HepG2 (cell line): ENCODE data around the gene PTPN18. TPM values are rescaled to one million over a fixed set of nuclear protein-coding genes. Genes with fewer than 3 reads are reported as not detected.

Source experiments
- BCL6 ChIP-seq: IDR thresholded peaks from 2 replicates; pipeline ENCODE4 v1.6.1; 2016; ENCODE audit warnings: missing genetic modification reagents, missing compliant biosample characterization
- HES4 ChIP-seq: sonication (generic); formaldehyde crosslinking; IDR thresholded peaks from 2 replicates; pipeline ENCODE4 v1.9.0; 2021; ENCODE audit warnings: mild to moderate bottlenecking, missing genetic modification reagents, borderline replicate concordance
- KDM1A ChIP-seq: IDR thresholded peaks from 2 replicates; pipeline ENCODE4 v1.6.1; 2016; ENCODE audit warnings: missing compliant biosample characterization
- KIAA2018 ChIP-seq: sonication (generic); formaldehyde crosslinking; IDR thresholded peaks from 2 replicates; pipeline ENCODE4 v1.5.0; 2020; ENCODE audit warnings: mild to moderate bottlenecking, missing genetic modification reagents, borderline replicate concordance
- MLLT10 ChIP-seq: sonication (generic); formaldehyde crosslinking; IDR thresholded peaks from 2 replicates; pipeline ENCODE4 v1.4.0; 2020; ENCODE audit warnings: missing genetic modification reagents
- NFKBIZ ChIP-seq: IDR thresholded peaks from 2 replicates; pipeline ENCODE4 v1.6.1; 2018; ENCODE audit warnings: missing genetic modification reagents, missing compliant biosample characterization
- THAP11 ChIP-seq: IDR thresholded peaks from 2 replicates; pipeline ENCODE4 v1.6.1; 2016; ENCODE audit warnings: missing biosample characterization, missing genetic modification reagents
- ZNF205 ChIP-seq: IDR thresholded peaks from 2 replicates; pipeline ENCODE4 v1.6.1; 2018; ENCODE audit warnings: missing biosample characterization, missing genetic modification reagents
- polyA plus RNA-seq, 8 experiments: library from polyadenylated mRNA; depleted of rRNA in 3 of 8; stranded (reverse) in 7 of 8; unstranded in 1 of 8; fragments of >200 nt; fragmentation: Illumina TruSeq in 4 of 8; extraction: Trizol in 4 of 8; gene quantifications; 2 replicates each; pipeline versions ENCODE4 v1.2.1 to v1.2.3, GENCODE V29; 2011 to 2016; ENCODE audit warnings: low read depth in 4 of 8, missing spikeins in 1 of 8, mixed read lengths in 1 of 8; ENCODE audit not compliant: insufficient read depth in 1 of 8
- total RNA-seq, 5 experiments: library from RNA; depleted of rRNA; stranded (reverse); fragments of >200 nt; fragmentation: Illumina TruSeq; extraction: Trizol; gene quantifications; 2 replicates each; pipeline ENCODE4 v1.2.3, GENCODE V29; 2016; ENCODE audit warnings: low read depth in 1 of 5
- TF ChIP-seq, protein P1 (sequence below): sonication (generic); formaldehyde crosslinking; IDR thresholded peaks from 2 replicates; pipeline ENCODE4 v1.8.0; 2022; ENCODE audit warnings: mild to moderate bottlenecking, missing genetic modification reagents
- TF ChIP-seq, protein P2 (sequence below): sonication (generic); formaldehyde crosslinking; IDR thresholded peaks from 2 replicates; pipeline ENCODE4 v1.5.0; 2020; ENCODE audit warnings: missing genetic modification reagents
- TF ChIP-seq, protein P3 (sequence below): sonication (generic); formaldehyde crosslinking; IDR thresholded peaks from 2 replicates; pipeline ENCODE4 v1.4.0; 2020; ENCODE audit warnings: missing genetic modification reagents
- TF ChIP-seq, protein P4 (sequence below): IDR thresholded peaks from 2 replicates; pipeline ENCODE4 v1.6.1; 2018; ENCODE audit warnings: missing genetic modification reagents, mild to moderate bottlenecking, missing compliant biosample characterization

The PTPN18 gene
- total and polyA plus RNA-seq, 2 of the 13 experiments (the other 11 are each of a cell fraction or from before 2014, with no cell fraction given): 14.8 to 39.6 TPM

DNA sequence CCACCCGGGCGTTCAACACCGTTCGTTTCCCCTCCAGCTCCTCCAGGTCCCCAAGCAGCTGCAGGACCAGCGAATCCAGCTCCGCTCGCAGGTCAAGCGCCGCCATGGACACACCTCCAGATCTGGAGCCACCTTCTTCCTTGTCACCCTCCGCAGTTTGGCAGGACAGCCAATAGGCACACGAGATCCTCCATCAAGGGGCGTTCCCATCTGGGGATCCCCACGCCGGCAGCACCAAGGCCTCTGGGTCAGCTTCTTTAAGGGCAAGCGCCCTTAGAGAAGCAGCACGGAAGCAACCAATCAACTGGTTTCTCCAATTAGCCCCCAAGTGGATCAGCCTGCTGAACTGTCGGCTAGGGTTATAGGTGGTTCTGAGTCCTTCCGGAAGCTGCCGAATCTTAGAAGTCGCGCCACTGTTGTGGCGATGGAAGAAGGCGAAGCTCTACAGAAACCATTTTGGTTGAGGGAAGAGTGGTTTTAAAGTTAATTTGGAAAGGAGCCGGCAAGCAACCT lies 13.8 kb upstream of the PTPN18 start (continued):
- TF ChIP-seq, protein P1, sequence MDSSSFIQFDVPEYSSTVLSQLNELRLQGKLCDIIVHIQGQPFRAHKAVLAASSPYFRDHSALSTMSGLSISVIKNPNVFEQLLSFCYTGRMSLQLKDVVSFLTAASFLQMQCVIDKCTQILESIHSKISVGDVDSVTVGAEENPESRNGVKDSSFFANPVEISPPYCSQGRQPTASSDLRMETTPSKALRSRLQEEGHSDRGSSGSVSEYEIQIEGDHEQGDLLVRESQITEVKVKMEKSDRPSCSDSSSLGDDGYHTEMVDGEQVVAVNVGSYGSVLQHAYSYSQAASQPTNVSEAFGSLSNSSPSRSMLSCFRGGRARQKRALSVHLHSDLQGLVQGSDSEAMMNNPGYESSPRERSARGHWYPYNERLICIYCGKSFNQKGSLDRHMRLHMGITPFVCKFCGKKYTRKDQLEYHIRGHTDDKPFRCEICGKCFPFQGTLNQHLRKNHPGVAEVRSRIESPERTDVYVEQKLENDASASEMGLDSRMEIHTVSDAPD (CRISPR knock-in tag): no peak
- TF ChIP-seq KIAA2018 (CRISPR knock-in tag): no peak
- no peak for TF ChIP-seq ZNF205 (CRISPR knock-in tag)
- TF ChIP-seq, protein P2, sequence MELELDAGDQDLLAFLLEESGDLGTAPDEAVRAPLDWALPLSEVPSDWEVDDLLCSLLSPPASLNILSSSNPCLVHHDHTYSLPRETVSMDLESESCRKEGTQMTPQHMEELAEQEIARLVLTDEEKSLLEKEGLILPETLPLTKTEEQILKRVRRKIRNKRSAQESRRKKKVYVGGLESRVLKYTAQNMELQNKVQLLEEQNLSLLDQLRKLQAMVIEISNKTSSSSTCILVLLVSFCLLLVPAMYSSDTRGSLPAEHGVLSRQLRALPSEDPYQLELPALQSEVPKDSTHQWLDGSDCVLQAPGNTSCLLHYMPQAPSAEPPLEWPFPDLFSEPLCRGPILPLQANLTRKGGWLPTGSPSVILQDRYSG: no peak
- no peak for TF ChIP-seq MLLT10 (CRISPR knock-in tag)
- TF ChIP-seq, protein P3, sequence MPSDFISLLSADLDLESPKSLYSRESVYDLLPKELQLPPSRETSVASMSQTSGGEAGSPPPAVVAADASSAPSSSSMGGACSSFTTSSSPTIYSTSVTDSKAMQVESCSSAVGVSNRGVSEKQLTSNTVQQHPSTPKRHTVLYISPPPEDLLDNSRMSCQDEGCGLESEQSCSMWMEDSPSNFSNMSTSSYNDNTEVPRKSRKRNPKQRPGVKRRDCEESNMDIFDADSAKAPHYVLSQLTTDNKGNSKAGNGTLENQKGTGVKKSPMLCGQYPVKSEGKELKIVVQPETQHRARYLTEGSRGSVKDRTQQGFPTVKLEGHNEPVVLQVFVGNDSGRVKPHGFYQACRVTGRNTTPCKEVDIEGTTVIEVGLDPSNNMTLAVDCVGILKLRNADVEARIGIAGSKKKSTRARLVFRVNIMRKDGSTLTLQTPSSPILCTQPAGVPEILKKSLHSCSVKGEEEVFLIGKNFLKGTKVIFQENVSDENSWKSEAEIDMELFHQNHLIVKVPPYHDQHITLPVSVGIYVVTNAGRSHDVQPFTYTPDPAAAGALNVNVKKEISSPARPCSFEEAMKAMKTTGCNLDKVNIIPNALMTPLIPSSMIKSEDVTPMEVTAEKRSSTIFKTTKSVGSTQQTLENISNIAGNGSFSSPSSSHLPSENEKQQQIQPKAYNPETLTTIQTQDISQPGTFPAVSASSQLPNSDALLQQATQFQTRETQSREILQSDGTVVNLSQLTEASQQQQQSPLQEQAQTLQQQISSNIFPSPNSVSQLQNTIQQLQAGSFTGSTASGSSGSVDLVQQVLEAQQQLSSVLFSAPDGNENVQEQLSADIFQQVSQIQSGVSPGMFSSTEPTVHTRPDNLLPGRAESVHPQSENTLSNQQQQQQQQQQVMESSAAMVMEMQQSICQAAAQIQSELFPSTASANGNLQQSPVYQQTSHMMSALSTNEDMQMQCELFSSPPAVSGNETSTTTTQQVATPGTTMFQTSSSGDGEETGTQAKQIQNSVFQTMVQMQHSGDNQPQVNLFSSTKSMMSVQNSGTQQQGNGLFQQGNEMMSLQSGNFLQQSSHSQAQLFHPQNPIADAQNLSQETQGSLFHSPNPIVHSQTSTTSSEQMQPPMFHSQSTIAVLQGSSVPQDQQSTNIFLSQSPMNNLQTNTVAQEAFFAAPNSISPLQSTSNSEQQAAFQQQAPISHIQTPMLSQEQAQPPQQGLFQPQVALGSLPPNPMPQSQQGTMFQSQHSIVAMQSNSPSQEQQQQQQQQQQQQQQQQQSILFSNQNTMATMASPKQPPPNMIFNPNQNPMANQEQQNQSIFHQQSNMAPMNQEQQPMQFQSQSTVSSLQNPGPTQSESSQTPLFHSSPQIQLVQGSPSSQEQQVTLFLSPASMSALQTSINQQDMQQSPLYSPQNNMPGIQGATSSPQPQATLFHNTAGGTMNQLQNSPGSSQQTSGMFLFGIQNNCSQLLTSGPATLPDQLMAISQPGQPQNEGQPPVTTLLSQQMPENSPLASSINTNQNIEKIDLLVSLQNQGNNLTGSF (CRISPR knock-in tag): no peak
- TF ChIP-seq NFKBIZ (CRISPR knock-in tag): no peak
- 0 out of 2 replicates have a peak, but pooled peaks have one; percentile 7 for TF ChIP-seq KDM1A (CRISPR knock-in tag)
- TF ChIP-seq, protein P4, sequence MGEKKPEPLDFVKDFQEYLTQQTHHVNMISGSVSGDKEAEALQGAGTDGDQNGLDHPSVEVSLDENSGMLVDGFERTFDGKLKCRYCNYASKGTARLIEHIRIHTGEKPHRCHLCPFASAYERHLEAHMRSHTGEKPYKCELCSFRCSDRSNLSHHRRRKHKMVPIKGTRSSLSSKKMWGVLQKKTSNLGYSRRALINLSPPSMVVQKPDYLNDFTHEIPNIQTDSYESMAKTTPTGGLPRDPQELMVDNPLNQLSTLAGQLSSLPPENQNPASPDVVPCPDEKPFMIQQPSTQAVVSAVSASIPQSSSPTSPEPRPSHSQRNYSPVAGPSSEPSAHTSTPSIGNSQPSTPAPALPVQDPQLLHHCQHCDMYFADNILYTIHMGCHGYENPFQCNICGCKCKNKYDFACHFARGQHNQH (CRISPR knock-in tag): 0 out of 2 replicates have a peak, but pooled peaks have one; percentile 8
- peak; percentile 13; the same call in 1 of the 2 replicates for TF ChIP-seq THAP11 (CRISPR knock-in tag)
- TF ChIP-seq BCL6 (CRISPR knock-in tag): no peak; the same call in 1 of the 2 replicates
- no peak; the same call in 1 of the 2 replicates for TF ChIP-seq HES4
